NCI-H1694 treated with DMSO at 0.1 percent for 48 hours (cell line): ENCODE results near the gene PRKCE.

ENCODE experiments used
- DNase-seq: peaks from one replicate; lab custom pipeline; 2025; lab: John Stamatoyannopoulos, UW

Gene PRKCE

GRCh38 chr2:46229134-46230063, 577.9 kb downstream of the PRKCE start:
- DNase-seq: no peak

GRCh38 chr2:46230115-46230571, 578.7 kb downstream of the PRKCE start:
- DNase-seq: no peak

GRCh38 chr2:46230677-46231425, 579.4 kb downstream of the PRKCE start:
- DNase-seq: no peak

GRCh38 chr2:46231721-46232120, 580.2 kb downstream of the PRKCE start:
- DNase-seq: no peak

- DNase-seq: no peak
Observed at GRCh38 chr2:46232860-46233259, 581.4 kb downstream of the PRKCE start.

GRCh38 chr2:46236006-46236875, 584.8 kb downstream of the PRKCE start:
- no peak for DNase-seq

- DNase-seq: no peak
Observed at GRCh38 chr2:46236876-46237859, 585.7 kb downstream of the PRKCE start.
